ENCODE data around the gene FAM20A. TPM values are rescaled to one million over a fixed set of nuclear protein-coding genes. Genes with fewer than 3 reads are reported as not detected.

Gene FAM20A
- total RNA-seq, 1 donor from 2014 or later: 0.44 TPM

DNA sequence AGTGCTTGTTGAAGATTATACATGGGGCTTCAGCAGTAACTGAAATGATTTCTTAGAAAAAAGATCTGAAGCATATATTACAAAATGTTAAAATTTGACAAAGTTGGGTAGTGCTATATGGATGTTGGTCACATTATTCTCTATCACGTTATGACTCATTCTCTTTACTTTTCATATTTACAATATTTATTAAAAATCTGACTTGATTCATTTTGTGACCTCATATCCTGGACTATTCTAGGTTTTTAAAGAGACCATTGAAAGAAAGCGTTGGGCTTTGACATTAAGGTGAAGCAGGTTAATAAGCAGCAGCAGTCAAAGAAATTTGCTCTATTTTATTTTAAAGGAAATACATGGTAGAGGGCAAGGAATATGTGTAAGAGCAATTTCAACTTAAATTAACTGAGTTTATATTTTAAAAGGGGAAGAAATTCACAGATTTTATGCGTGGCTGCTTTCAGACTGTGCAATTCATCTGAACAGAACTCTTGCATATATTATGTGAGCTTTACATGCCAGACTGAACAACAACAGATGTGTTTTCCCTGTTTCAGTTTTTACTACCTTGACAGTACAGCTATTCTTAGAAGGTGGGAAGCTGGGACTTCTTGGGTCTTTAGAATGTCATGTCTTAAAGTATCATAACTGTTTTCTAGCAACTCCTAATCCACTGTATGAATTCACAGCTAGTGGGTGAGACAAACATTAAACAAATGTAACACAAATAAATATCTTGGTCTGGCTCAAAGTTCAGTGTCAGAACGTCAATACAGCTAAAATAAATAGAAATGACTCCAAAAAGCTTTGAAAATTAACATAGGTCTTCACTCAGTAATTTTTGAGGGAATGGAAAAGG lies 10.4 kb upstream of the FAM20A start:
- Mint-ChIP-seq H3K4me3 (ENCODE audit: unreplicated experiment) (no peak overlapping the region), H3K9me3 (ENCODE audit: unreplicated experiment) (peaks cover 5% of the 10 kb centered on the region), H3K27me3 (ENCODE audit: unreplicated experiment) (no peaks in the 10 kb centered on the region), H3K27ac (ENCODE audit: unreplicated experiment) (no peak overlapping the region), H3K4me1 (ENCODE audit: unreplicated experiment) (no peaks in the 10 kb centered on the region), H3K36me3 (ENCODE audit: low read depth, unreplicated experiment) (no peaks in the 10 kb centered on the region)
- DNase-seq (ENCODE audit: low spot score): no peak
- TF ChIP-seq, protein P1, sequence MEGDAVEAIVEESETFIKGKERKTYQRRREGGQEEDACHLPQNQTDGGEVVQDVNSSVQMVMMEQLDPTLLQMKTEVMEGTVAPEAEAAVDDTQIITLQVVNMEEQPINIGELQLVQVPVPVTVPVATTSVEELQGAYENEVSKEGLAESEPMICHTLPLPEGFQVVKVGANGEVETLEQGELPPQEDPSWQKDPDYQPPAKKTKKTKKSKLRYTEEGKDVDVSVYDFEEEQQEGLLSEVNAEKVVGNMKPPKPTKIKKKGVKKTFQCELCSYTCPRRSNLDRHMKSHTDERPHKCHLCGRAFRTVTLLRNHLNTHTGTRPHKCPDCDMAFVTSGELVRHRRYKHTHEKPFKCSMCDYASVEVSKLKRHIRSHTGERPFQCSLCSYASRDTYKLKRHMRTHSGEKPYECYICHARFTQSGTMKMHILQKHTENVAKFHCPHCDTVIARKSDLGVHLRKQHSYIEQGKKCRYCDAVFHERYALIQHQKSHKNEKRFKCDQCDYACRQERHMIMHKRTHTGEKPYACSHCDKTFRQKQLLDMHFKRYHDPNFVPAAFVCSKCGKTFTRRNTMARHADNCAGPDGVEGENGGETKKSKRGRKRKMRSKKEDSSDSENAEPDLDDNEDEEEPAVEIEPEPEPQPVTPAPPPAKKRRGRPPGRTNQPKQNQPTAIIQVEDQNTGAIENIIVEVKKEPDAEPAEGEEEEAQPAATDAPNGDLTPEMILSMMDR (IDR thresholded peaks at IDR 0.05; ENCODE audit: unreplicated experiment): no peak

DNA sequence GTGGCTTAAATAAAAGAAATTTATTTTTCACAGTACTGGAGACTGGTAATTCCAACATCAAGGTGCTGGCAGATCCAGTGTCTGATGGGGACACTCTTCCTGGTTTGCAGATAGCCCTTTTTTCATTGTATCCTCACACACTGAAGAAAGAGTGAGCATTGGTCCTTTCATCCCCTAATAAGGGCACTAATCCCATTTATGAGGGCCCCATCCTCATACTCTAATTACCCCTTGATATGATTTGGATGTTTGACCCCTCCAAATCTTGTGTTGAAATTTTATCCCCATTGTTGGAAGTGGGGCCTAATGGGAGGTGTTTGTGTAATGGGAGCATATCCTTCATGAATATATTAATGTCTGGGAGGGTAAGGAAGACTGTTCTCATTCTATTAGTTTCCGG lies 9.4 kb upstream of the FAM20A start:
- no peak overlapping the region for H3K27ac Mint-ChIP-seq (ENCODE audit: unreplicated experiment)
- TF ChIP-seq, protein P1 (IDR thresholded peaks at IDR 0.05; ENCODE audit: unreplicated experiment): no peak
- H3K4me1 Mint-ChIP-seq (ENCODE audit: unreplicated experiment): no peaks in the 10 kb centered on the region
- peaks cover 5% of the 10 kb centered on the region for H3K9me3 Mint-ChIP-seq (ENCODE audit: unreplicated experiment)
- no peaks in the 10 kb centered on the region for H3K36me3 Mint-ChIP-seq (ENCODE audit: low read depth, unreplicated experiment)
- no peaks in the 10 kb centered on the region for H3K27me3 Mint-ChIP-seq (ENCODE audit: unreplicated experiment)
- no peak overlapping the region for H3K4me3 Mint-ChIP-seq (ENCODE audit: unreplicated experiment)
- DNase-seq (ENCODE audit: low spot score): no peak

DNA sequence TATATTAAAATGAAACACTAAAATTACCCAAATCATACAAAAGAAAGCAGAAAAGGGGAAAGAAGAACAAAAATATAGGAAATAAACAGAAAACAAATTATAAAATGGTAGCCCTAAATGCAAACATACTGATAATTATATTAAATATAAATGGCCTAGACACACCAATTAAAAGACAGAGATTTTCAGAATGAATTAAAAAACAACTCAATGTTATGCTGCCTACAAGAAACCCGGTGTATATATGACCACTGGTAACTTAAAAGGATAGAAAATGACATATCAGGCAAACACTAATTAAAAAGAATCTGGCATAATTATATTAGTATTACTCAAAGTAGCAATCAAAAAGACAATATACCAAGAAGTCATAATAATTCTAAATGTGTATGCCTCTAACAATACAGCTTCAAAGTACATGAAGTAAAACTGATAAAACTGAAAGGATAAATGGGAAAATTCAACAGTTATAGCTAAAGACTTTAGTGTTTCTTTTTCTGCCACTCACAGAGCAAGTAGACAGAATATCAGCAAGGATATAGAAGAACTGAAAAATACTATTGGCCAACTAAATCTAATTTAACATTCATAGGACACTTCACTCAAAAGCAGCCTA lies 7.5 kb upstream of the FAM20A start:
- TF ChIP-seq, protein P1 (IDR thresholded peaks at IDR 0.05; ENCODE audit: unreplicated experiment): no peak
- H3K9me3 Mint-ChIP-seq (ENCODE audit: unreplicated experiment): peaks cover 5% of the 10 kb centered on the region

DNA sequence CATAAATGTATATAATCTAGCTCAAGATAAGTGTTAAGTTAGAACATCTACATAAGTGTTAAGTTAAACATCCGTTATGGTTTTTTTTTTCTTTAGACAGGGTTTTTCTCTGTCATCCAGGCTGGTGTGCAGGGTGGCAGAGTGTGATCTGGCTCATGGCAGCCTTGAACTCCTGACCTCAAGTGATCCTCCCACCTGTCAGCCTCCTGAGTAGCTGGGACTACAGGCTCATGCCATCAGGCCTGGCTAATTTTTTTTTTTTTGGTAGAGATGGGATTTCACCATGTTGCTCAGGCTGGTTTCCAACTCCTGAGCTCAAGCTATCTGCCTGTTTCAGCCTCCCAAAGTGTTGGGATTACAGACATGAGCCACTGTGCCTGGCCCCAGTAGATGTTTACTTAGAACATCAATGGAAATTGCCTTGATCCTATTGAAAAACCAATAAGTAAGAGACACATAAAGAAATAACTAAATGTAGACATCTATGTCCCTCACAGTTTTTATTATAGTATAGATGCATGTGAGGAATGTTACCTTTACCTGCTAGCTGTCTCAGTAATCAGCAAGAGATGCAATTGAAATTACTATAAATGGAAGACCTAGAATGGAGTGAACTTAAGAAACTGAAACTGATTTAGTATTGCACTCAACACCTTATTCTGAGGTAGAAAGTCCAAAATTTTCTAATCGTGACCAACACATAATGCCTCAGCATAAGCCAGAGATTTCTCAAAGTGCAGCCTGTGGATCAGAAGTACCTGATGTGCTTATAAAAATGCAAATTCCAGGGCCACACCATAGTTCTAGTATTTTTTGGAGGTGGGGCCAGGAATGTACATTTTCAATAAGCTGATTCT lies 5.5 kb upstream of the FAM20A start:
- DNase-seq (ENCODE audit: low spot score): no peak
- TF ChIP-seq, protein P1 (IDR thresholded peaks at IDR 0.05; ENCODE audit: unreplicated experiment): no peak
- Mint-ChIP-seq H3K4me1 (ENCODE audit: unreplicated experiment) (peaks cover 6% of the 10 kb centered on the region), H3K4me3 (ENCODE audit: unreplicated experiment) (no peak overlapping the region), H3K27ac (ENCODE audit: unreplicated experiment) (no peak overlapping the region), H3K9me3 (ENCODE audit: unreplicated experiment) (peaks cover 5% of the 10 kb centered on the region), H3K27me3 (ENCODE audit: unreplicated experiment) (peaks cover 3% of the 10 kb centered on the region), H3K36me3 (ENCODE audit: low read depth, unreplicated experiment) (peaks cover 4% of the 10 kb centered on the region)

More for the DNA sequence above, 7.5 kb upstream of the FAM20A start:
- no peak for DNase-seq (ENCODE audit: low spot score)
- H3K27me3 Mint-ChIP-seq (ENCODE audit: unreplicated experiment): no peaks in the 10 kb centered on the region
- no peaks in the 10 kb centered on the region for H3K4me1 Mint-ChIP-seq (ENCODE audit: unreplicated experiment)
- no peaks in the 10 kb centered on the region for H3K36me3 Mint-ChIP-seq (ENCODE audit: low read depth, unreplicated experiment)
- no peak overlapping the region for H3K27ac Mint-ChIP-seq (ENCODE audit: unreplicated experiment)
- no peak overlapping the region for H3K4me3 Mint-ChIP-seq (ENCODE audit: unreplicated experiment)
